ENCODE data around the gene PCDHGB6.
"Not testable (repeated sequence)": the region's sequence is repeated elsewhere in the genome, so short reads cannot be mapped to it uniquely, and the experiment has no call there.

The PCDHGB6 gene

GRCh38 chr5:141419074-141419880 is 11.5 kb downstream of the PCDHGB6 start:
- DNase-seq (ENCODE audit: low read depth): no peak

- DNase-seq (ENCODE audit: low read depth): peak; percentile 36
Measured at GRCh38 chr5:141420855-141421488, 13.2 kb downstream of the PCDHGB6 start, which contains the start of gene PCDHGA11. Gene PCDHGA11, plus strand, starts transcription at chr5:141421051. Its CDS starts 177 bp downstream, at chr5:141421228.

DNA sequence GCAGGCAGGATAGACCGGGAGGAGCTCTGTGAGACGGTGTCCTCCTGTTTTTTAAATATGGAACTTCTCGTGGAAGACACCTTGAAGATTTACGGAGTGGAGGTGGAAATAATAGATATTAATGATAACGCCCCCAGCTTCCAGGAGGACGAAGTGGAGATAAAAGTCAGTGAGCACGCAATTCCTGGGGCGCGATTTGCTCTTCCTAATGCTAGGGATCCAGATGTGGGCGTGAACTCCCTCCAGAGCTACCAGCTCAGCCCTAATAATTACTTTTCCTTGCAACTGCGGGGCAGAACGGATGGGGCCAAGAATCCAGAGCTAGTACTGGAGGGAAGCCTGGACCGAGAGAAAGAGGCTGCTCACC is 13.7 kb downstream of the PCDHGB6 start:
- DNase-seq (ENCODE audit: low read depth): no peak

DNA sequence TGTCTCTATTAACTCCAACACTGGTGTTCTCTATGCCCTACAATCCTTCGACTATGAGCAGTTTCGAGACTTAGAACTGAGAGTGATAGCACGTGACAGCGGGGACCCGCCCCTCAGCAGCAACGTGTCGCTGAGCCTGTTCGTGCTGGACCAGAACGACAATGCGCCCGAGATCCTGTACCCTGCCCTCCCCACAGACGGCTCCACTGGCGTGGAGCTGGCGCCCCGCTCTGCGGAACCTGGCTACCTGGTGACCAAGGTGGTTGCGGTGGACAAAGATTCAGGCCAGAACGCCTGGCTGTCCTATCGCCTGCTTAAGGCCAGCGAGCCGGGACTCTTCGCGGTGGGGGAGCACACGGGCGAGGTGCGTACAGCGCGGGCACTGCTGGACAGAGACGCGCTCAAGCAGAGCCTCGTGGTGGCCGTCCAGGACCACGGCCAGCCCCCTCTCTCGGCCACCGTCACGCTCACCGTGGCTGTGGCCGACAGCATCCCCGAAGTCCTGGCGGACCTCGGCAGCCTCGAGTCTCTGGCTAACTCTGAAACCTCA is 15.0 kb downstream of the PCDHGB6 start:
- no peak for DNase-seq (ENCODE audit: low read depth)

- no peak for DNase-seq (ENCODE audit: low read depth)
Measured at GRCh38 chr5:141427783-141428426, 20.1 kb downstream of the PCDHGB6 start.

GRCh38 chr5:141430332-141431113 is 22.7 kb downstream of the PCDHGB6 start, which contains the start of gene PCDHGA12:
Gene PCDHGA12, plus strand, starts transcription at chr5:141430507. Its CDS starts 253 bp downstream, at chr5:141430760.
- DNase-seq (ENCODE audit: low read depth): peak; percentile 87

- no peak for DNase-seq (ENCODE audit: low read depth)
Measured at GRCh38 chr5:141431286-141431685, 23.5 kb downstream of the PCDHGB6 start.

GRCh38 chr5:141432308-141432707 is 24.5 kb downstream of the PCDHGB6 start:
- DNase-seq (ENCODE audit: low read depth): not testable (repeated sequence)

- not testable (repeated sequence) for DNase-seq (ENCODE audit: low read depth)
Measured at GRCh38 chr5:141432726-141433125, 24.9 kb downstream of the PCDHGB6 start.

DNA sequence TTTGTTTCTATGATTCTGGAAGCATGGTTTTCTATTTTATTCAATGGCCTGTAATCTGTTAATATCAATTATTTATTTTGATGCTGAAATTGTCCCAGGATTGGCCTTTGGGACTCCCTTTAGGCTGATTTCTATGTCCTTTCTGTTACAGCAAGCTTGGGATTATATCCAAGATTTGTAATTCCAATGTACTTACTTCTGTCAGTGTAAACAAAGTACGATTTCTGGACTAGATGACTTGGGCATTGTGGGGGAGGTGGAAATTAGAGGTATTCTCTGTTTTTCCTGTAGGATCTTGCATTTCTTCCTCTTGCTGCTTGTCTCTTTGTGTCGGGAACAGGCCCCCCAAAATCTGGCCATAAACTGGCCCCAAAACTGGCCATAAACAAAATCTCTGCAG is 26.2 kb downstream of the PCDHGB6 start:
- DNase-seq (ENCODE audit: low read depth): no peak

- no peak for DNase-seq (ENCODE audit: low read depth)
Measured at GRCh38 chr5:141437221-141437620, 29.4 kb downstream of the PCDHGB6 start.

GRCh38 chr5:141439411-141440141 is 31.8 kb downstream of the PCDHGB6 start:
- no peak for DNase-seq (ENCODE audit: low read depth)

- DNase-seq (ENCODE audit: low read depth): no peak
Measured at GRCh38 chr5:141440341-141440740, 32.5 kb downstream of the PCDHGB6 start.

DNA sequence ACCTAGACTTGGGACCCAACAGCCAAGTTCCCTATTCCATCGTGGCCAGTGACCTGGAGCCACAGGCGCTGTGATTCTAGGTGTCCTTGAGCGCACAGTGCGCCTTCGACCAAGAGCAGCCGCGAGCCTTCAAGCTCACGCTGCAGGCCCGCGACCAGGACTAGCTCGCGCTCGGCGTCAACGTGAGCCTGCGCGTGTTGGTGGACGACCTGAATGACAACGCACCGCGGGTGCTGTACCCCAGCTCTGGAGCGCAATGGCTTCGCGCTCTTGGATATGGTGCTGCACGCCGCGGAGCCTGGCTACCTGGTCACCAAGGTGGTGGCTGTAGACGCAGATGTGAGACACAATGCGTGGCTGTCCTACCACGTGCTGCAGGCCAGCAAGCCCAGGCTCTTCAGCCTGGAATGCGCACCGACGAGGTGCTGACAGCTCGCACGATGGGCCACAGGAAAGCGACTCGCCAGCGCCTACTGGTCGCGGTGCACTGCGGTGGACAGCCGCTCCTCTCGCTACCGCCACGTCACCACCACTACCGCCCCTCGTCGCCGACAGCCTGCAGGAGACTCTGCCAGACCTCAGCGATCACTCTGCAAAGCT is 33.9 kb downstream of the PCDHGB6 start:
- no peak for DNase-seq (ENCODE audit: low read depth)
